ENCODE measurements around the gene SKI. TPM values are rescaled to one million over a fixed set of nuclear protein-coding genes. Genes with fewer than 3 reads are reported as not detected.

The SKI gene
- total and polyA plus RNA-seq, 9 of the 15 experiments (the other 6 are each of a cell fraction or from before 2014, with no cell fraction given), result 0.10 to 60.5 (median 4.6) TPM

DNA sequence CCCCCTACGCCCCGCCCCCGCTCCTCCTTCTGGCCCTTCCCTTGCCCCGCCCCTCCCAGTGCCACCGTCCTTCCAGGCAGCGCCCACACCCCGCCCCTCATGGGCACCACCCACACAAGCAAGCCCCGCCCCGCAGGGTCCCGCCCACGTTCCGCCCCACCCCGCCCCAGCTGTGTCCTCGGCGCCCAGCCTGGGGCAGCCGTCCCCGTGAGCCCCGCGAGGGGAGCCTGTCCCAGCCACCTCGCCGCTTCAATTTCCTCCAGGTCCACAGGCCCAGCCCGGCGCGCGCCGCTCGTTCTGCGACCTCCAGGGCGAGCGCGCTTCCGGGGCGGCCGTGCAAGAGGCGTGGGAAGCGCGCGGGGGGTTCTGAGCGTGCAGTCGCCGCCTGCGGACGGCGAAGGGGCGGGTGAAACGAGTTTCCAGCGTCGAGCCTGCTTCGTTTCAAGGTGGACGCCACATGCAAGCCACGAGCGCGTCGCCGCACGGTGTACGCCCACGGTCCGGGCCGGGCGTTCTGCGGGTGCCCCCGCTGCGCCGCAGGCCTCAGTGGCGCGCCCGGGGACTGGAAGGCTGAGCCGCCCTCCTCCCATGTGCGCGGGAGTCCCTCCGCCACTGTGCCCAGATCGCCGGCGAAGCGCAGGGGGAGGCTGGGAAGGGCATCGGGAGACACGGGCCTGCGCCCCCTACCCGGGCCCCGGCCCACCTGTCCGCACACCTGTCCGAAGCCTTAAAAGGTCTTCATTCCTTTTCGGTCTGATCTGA lies 22.7 kb upstream of the SKI start (continued):
- TF ChIP-seq, protein P1, sequence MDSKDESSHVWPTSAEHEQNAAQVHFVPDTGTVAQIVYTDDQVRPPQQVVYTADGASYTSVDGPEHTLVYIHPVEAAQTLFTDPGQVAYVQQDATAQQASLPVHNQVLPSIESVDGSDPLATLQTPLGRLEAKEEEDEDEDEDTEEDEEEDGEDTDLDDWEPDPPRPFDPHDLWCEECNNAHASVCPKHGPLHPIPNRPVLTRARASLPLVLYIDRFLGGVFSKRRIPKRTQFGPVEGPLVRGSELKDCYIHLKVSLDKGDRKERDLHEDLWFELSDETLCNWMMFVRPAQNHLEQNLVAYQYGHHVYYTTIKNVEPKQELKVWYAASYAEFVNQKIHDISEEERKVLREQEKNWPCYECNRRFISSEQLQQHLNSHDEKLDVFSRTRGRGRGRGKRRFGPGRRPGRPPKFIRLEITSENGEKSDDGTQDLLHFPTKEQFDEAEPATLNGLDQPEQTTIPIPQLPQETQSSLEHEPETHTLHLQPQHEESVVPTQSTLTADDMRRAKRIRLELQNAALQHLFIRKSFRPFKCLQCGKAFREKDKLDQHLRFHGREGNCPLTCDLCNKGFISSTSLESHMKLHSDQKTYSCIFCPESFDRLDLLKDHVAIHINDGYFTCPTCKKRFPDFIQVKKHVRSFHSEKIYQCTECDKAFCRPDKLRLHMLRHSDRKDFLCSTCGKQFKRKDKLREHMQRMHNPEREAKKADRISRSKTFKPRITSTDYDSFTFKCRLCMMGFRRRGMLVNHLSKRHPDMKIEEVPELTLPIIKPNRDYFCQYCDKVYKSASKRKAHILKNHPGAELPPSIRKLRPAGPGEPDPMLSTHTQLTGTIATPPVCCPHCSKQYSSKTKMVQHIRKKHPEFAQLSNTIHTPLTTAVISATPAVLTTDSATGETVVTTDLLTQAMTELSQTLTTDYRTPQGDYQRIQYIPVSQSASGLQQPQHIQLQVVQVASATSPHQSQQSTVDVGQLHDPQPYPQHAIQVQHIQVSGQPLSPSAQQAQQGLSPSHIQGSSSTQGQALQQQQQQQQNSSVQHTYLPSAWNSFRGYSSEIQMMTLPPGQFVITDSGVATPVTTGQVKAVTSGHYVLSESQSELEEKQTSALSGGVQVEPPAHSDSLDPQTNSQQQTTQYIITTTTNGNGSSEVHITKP (IDR thresholded peaks at IDR 0.05; ENCODE audit: partially characterized antibody), result peak; percentile 73
- peak; percentile 65; the same call in 1 of the 2 replicates for TF ChIP-seq LCOR (CRISPR knock-in tag; IDR thresholded peaks at IDR 0.05)
- TF ChIP-seq, protein P2, sequence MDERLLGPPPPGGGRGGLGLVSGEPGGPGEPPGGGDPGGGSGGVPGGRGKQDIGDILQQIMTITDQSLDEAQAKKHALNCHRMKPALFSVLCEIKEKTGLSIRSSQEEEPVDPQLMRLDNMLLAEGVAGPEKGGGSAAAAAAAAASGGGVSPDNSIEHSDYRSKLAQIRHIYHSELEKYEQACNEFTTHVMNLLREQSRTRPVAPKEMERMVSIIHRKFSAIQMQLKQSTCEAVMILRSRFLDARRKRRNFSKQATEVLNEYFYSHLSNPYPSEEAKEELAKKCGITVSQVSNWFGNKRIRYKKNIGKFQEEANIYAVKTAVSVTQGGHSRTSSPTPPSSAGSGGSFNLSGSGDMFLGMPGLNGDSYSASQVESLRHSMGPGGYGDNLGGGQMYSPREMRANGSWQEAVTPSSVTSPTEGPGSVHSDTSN (CRISPR knock-in tag; IDR thresholded peaks at IDR 0.05; ENCODE audit: low read depth), result no peak
- TF ChIP-seq, protein P2 (tag; conservative IDR thresholded peaks at IDR 0.05; ENCODE audit: low read depth), result no peak
- TF ChIP-seq, protein P3, sequence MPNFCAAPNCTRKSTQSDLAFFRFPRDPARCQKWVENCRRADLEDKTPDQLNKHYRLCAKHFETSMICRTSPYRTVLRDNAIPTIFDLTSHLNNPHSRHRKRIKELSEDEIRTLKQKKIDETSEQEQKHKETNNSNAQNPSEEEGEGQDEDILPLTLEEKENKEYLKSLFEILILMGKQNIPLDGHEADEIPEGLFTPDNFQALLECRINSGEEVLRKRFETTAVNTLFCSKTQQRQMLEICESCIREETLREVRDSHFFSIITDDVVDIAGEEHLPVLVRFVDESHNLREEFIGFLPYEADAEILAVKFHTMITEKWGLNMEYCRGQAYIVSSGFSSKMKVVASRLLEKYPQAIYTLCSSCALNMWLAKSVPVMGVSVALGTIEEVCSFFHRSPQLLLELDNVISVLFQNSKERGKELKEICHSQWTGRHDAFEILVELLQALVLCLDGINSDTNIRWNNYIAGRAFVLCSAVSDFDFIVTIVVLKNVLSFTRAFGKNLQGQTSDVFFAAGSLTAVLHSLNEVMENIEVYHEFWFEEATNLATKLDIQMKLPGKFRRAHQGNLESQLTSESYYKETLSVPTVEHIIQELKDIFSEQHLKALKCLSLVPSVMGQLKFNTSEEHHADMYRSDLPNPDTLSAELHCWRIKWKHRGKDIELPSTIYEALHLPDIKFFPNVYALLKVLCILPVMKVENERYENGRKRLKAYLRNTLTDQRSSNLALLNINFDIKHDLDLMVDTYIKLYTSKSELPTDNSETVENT (CRISPR knock-in tag; IDR thresholded peaks at IDR 0.05), result 0 out of 2 replicates have a peak, but pooled peaks have one; percentile 41
- no peak; the same call in 1 of the 2 replicates for TF ChIP-seq IFI16 (CRISPR knock-in tag; IDR thresholded peaks at IDR 0.05)
- TF ChIP-seq MYC (IDR thresholded peaks at IDR 0.05; ENCODE audit: low read depth, low read length), result peak; percentile 70
- TF ChIP-seq MYC (CRISPR knock-in tag; IDR thresholded peaks at IDR 0.05; ENCODE audit: borderline replicate concordance, low read depth), result no peak
- TF ChIP-seq ZNF695 (CRISPR knock-in tag; IDR thresholded peaks at IDR 0.05), result no peak
- peak; percentile 10; the same call in 1 of the 2 replicates for TF ChIP-seq JUNB (CRISPR knock-in tag; conservative IDR thresholded peaks at IDR 0.05)
- TF ChIP-seq, protein P4, sequence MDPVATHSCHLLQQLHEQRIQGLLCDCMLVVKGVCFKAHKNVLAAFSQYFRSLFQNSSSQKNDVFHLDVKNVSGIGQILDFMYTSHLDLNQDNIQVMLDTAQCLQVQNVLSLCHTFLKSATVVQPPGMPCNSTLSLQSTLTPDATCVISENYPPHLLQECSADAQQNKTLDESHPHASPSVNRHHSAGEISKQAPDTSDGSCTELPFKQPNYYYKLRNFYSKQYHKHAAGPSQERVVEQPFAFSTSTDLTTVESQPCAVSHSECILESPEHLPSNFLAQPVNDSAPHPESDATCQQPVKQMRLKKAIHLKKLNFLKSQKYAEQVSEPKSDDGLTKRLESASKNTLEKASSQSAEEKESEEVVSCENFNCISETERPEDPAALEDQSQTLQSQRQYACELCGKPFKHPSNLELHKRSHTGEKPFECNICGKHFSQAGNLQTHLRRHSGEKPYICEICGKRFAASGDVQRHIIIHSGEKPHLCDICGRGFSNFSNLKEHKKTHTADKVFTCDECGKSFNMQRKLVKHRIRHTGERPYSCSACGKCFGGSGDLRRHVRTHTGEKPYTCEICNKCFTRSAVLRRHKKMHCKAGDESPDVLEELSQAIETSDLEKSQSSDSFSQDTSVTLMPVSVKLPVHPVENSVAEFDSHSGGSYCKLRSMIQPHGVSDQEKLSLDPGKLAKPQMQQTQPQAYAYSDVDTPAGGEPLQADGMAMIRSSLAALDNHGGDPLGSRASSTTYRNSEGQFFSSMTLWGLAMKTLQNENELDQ (CRISPR knock-in tag; IDR thresholded peaks at IDR 0.05; ENCODE audit: borderline replicate concordance), result 0 out of 2 replicates have a peak, but pooled peaks have one; percentile 60
- peak; percentile 84 to 85 for TF ChIP-seq MAZ (CRISPR knock-in tag; conservative IDR thresholded peaks at IDR 0.05 in 1 of 2, IDR thresholded peaks at IDR 0.05 in 1 of 2)
- TF ChIP-seq PPARD (CRISPR knock-in tag; IDR thresholded peaks at IDR 0.05), result no peak

Data from K562 (cell line).